GM06990 (cell line): ENCODE data around the gene GRID1.
A peak's percentile ranks its signal among the peaks of the same experiment; 100 is the strongest.

Experiments used
- DNase-seq: peaks from one replicate; pipeline ENCODE4 v3.0.0-alpha.2; 2011; ENCODE audit not compliant: insufficient read length; ENCODE audit errors: extremely low read depth
- H3K27me3 ChIP-seq: replicated peaks from 2 replicates; pipeline ENCODE4 v1.6.0; 2011; ENCODE audit warnings: low read length; ENCODE audit not compliant: control insufficient read depth, insufficient read depth
- H3K36me3 ChIP-seq: 2 replicates; pipeline ENCODE4 v1.5.1; 2011; ENCODE audit warnings: low read length; ENCODE audit not compliant: control insufficient read depth, insufficient read depth
- H3K4me3 ChIP-seq: replicated peaks from 2 replicates; pipeline ENCODE4 v1.5.1; 2011; ENCODE audit warnings: low read depth, mild to moderate bottlenecking, control low read depth, low read length
- CTCF ChIP-seq: IDR thresholded peaks from 2 replicates; pipeline ENCODE4 v1.5.1; 2011; ENCODE audit warnings: low read length, control low read depth, mild to moderate bottlenecking, inconsistent platforms; ENCODE audit not compliant: insufficient read depth, poor library complexity, severe bottlenecking

Gene GRID1

DNA sequence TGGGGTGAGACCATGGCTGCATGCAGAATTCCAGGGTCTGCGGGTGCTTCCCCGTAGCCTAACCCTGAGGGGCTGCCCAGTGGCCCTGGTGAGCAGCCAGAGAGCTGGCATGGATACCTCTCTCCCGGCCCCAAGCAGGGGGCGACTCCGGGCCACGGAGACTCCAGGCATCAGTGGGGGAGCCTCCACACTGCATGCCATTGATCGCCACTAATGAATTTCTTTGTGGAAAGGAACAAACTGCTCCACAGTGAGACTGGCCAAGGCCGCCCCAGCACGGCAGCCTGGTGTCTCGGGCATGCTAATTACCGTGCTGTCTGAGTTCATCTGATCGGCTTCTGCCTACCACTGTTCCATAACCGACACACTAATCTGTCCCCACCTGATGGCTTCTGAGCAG lies 184.4 kb downstream of the GRID1 start:
- Histone ChIP-seq H3K36me3 (no peaks in the 10 kb centered on the region), H3K4me3 (no peak overlapping the region), H3K27me3 (no peaks in the 10 kb centered on the region; the same call in 1 of the 2 replicates)
- DNase-seq = no peak
- TF ChIP-seq CTCF = no peak

DNA sequence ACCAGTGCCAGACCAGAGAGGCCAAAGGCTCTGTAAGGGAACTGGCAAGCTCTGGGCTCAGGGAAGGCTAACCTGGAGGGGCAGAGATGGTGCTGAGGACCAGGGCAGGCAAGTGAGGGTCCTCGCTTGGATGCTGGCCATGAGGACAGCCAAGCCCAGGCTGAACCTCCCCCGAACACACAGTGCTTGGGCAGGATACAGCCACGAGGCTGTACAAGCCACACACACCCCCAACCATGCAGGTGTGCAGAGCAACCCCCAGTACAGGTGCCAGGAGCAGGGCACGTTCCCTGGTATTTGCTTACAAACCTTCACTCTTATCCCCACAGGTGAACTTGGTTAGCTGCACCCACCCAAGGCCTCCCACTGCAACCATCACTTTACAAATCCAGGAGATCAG lies 185.7 kb downstream of the GRID1 start:
- TF ChIP-seq CTCF = no peak
- no peak for DNase-seq

GRCh38 chr10:86179961-86180360 lies 186.6 kb downstream of the GRID1 start:
- DNase-seq = no peak

More for the DNA sequence above, 185.7 kb downstream of the GRID1 start:
- H3K36me3 ChIP-seq = no peaks in the 10 kb centered on the region
- no peaks in the 10 kb centered on the region; the same call in 1 of the 2 replicates for H3K27me3 ChIP-seq
- no peak overlapping the region for H3K4me3 ChIP-seq

GRCh38 chr10:86179153-86179524 lies 187.5 kb downstream of the GRID1 start:
- Histone ChIP-seq H3K4me3 (no peak overlapping the region), H3K36me3 (no peaks in the 10 kb centered on the region), H3K27me3 (no peaks in the 10 kb centered on the region; the same call in 1 of the 2 replicates)
- TF ChIP-seq CTCF = no peak
- no peak for DNase-seq

More at GRCh38 chr10:86179961-86180360, 186.6 kb downstream of the GRID1 start:
- no peak for TF ChIP-seq CTCF
- Histone ChIP-seq H3K27me3 (no peaks in the 10 kb centered on the region; the same call in 1 of the 2 replicates), H3K36me3 (no peaks in the 10 kb centered on the region), H3K4me3 (no peak overlapping the region)

GRCh38 chr10:86178401-86179152 lies 188.0 kb downstream of the GRID1 start:
- Histone ChIP-seq H3K4me3 (no peak overlapping the region), H3K36me3 (no peaks in the 10 kb centered on the region), H3K27me3 (no peaks in the 10 kb centered on the region; the same call in 1 of the 2 replicates)
- TF ChIP-seq CTCF = peak; percentile 59
- DNase-seq = no peak
